Esophagus squamous epithelium (tissue), 5 donors: ENCODE results near the gene UPK2. TPM values are rescaled to one million over a fixed set of nuclear protein-coding genes. Genes with fewer than 3 reads are reported as not detected.
"Not testable (repeated sequence)": the region's sequence is repeated elsewhere in the genome, so short reads cannot be mapped to it uniquely, and the experiment has no call there.

Experiments
- DNase-seq: peaks from one replicate; lab custom pipeline; 2025; lab: John Stamatoyannopoulos, UW
- H3K27ac ChIP-seq, 4 donors: fragments of 200-600 bp; sonication (generic); one replicate each; pipeline ENCODE4 v1.5.1; 2016 to 2019; ENCODE audit warnings: mild to moderate bottlenecking in 1 of 4
- H3K27me3 ChIP-seq, 4 donors: fragments of 200-600 bp; sonication (generic); 1 replicate in 3 of 4; 2 replicates in 1 of 4; pipeline versions ENCODE4 v1.5.1 to v1.6.0; 2017 to 2021; ENCODE audit warnings: antibody characterized with exemption in 1 of 4
- H3K36me3 ChIP-seq, 3 donors: fragments of 200-600 bp; sonication (generic); one replicate each; pipeline ENCODE4 v1.5.1; 2016 to 2019
- H3K4me1 ChIP-seq, 3 donors: fragments of 200-600 bp; sonication (generic); one replicate each; pipeline ENCODE4 v1.5.1; 2017 to 2019
- H3K4me3 ChIP-seq, 4 donors: fragments of 200-600 bp; sonication (generic); 1 replicate in 3 of 4; 2 replicates in 1 of 4; pipeline ENCODE4 v1.5.1; 2016 to 2019; ENCODE audit warnings: mild to moderate bottlenecking in 2 of 4, moderate library complexity in 1 of 4
- H3K9me3 ChIP-seq, 3 donors: fragments of 200-600 bp; sonication (generic); one replicate each; pipeline ENCODE4 v1.5.1; 2016 to 2019
- POLR2A ChIP-seq, 4 donors: fragments of 450-650 bp; IDR thresholded peaks; one replicate each; pipeline ENCODE4 v1.6.1; 2017; ENCODE audit warnings: antibody characterized with exemption in 4 of 4, mild to moderate bottlenecking in 4 of 4, moderate library complexity in 3 of 4
- WGBS, 2 donors: methylation state at CpG; one replicate each; pipeline ENCODE4 v1.1.5; 2018; 5-methylcytosine and 5-hydroxymethylcytosine counted together
- intact Hi-C: fragments of 100-400 bp; cut with DNase I; formaldehyde crosslinking; loops from one replicate; pipeline ENCODE4 v1.15.0; 2022
- total RNA-seq, 4 donors: library from RNA; depleted of rRNA; stranded (reverse); fragments of >200 nt; gene quantifications; one replicate each; pipeline ENCODE4 v1.1.0, GENCODE V29; 2016
- TF ChIP-seq, protein P1 (sequence below), 6 experiments: fragments of 450-650 bp in 4 of 6; fragments of 200-600 bp in 2 of 6; sonication (generic) in 2 of 6; IDR thresholded peaks; one replicate each; pipeline ENCODE4 v1.5.1; 2016 to 2019; ENCODE audit warnings: antibody characterized with exemption in 6 of 6, mild to moderate bottlenecking in 4 of 6, moderate library complexity in 4 of 6
- donor health status: DM: yes; HTN: yes; CAD: no.

Gene UPK2
- total RNA-seq, 4 donors from 2014 or later, result 0.57 TPM; not detected in 3

DNA sequence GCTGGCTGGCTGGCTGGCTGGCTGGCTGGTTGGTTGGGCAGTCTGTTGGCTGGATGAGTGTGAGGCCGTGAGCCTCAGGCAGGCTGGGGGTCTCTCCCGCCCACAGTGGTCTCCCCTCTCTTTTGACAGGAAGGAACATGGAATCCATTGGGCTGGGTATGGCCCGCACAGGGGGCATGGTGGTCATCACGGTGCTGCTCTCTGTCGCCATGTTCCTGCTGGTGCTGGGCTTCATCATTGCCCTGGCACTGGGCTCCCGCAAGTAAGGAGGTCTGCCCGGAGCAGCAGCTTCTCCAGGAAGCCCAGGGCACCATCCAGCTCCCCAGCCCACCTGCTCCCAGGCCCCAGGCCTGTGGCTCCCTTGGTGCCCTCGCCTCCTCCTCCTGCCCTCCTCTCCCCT is 1.9 kb downstream of the UPK2 start:
- intact Hi-C loops, result loop anchor here (5.0 to 10.0 kb wide), 2 partner anchors 53 to 266 kb away; no protein-coding TSS in a partner anchor

DNA sequence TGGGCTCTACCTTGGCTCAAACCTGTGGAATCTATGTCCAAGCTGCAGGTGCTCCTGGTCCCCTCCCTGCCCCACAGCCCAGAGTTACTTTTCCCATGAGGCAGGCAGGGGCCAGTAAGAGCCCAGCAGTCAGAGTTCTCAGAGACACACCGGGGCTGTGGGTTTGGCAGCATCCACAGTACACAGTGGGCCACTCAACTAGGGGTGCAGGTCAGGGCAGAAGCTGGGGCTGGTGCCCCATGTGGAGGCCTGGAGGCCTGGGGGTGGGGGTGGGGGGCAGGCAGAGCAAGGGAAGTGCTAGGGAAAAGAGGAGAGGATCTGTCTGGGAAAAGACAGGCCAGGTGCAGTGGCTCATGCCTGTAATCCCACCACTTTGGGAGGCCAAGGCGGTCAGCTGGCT is 2.5 kb downstream of the UPK2 start:
- Histone ChIP-seq H3K27ac (no peak overlapping the region), H3K27me3 (peaks cover 0 to 12% (median 0%) of the 10 kb centered on the region in 4 donors), H3K36me3 (no peaks in the 10 kb centered on the region), H3K4me3 (no peak overlapping the region), H3K4me1 (peaks cover 0 to 18% (median 0%) of the 10 kb centered on the region in 3 donors), H3K9me3 (no peaks in the 10 kb centered on the region)
- 70 to 82% methylated on average over 1 to 2 of the region's 2 CpGs for WGBS, 2 donors
- no peak for TF ChIP-seq POLR2A (IDR thresholded peaks at IDR 0.05)
- TF ChIP-seq, protein P1, sequence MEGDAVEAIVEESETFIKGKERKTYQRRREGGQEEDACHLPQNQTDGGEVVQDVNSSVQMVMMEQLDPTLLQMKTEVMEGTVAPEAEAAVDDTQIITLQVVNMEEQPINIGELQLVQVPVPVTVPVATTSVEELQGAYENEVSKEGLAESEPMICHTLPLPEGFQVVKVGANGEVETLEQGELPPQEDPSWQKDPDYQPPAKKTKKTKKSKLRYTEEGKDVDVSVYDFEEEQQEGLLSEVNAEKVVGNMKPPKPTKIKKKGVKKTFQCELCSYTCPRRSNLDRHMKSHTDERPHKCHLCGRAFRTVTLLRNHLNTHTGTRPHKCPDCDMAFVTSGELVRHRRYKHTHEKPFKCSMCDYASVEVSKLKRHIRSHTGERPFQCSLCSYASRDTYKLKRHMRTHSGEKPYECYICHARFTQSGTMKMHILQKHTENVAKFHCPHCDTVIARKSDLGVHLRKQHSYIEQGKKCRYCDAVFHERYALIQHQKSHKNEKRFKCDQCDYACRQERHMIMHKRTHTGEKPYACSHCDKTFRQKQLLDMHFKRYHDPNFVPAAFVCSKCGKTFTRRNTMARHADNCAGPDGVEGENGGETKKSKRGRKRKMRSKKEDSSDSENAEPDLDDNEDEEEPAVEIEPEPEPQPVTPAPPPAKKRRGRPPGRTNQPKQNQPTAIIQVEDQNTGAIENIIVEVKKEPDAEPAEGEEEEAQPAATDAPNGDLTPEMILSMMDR (IDR thresholded peaks at IDR 0.05), result no peak
- no peak for DNase-seq
- intact Hi-C loops, result loop anchor here (5.0 to 10.0 kb wide), 2 partner anchors 54 to 266 kb away; no protein-coding TSS in a partner anchor

More for the DNA sequence above, 1.9 kb downstream of the UPK2 start:
- Histone ChIP-seq H3K9me3 (no peaks in the 10 kb centered on the region), H3K27ac (no peak overlapping the region), H3K4me1 (peaks cover 0 to 18% (median 0%) of the 10 kb centered on the region in 3 donors), H3K27me3 (peaks cover 0 to 18% (median 0%) of the 10 kb centered on the region in 4 donors), H3K4me3 (no peak overlapping the region), H3K36me3 (no peaks in the 10 kb centered on the region)
- DNase-seq, result no peak
- 82 to 91% methylated on average over 1 to 8 of the region's 8 CpGs for WGBS, 2 donors
- TF ChIP-seq POLR2A (IDR thresholded peaks at IDR 0.05), result no peak
- TF ChIP-seq, protein P1 (IDR thresholded peaks at IDR 0.05), result no peak

DNA sequence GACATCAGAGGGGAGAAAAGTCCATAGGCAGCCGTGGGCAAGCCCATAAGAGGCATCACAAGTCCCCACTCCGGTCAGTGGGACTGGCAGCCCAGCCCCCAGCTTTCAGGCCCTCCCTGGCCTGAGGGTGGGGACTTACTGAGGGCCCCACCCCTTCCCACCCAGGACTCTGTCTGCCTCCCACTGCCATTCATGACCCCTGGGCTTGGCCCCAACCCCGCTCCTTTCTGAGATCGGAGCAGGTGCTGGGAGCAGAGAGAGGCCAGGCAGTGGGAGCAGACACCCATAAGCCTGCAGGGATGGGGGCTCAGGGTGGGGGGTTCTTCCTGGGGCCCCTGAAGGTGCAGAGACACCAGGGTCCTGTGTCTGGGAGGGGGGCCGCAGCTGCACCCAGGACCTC is 5.1 kb downstream of the UPK2 start:
- H3K36me3 ChIP-seq, result no peaks in the 10 kb centered on the region
- peaks cover 0 to 3% (median 0%) of the 10 kb centered on the region in 4 donors for H3K27me3 ChIP-seq
- H3K9me3 ChIP-seq, result no peaks in the 10 kb centered on the region
- no peak overlapping the region for H3K27ac ChIP-seq
- no peak overlapping the region for H3K4me3 ChIP-seq
- TF ChIP-seq, protein P1 (IDR thresholded peaks at IDR 0.05), result no peak
- TF ChIP-seq POLR2A (IDR thresholded peaks at IDR 0.05), result no peak
- 93 to 94% methylated on average over 2 to 3 of the region's 5 CpGs for WGBS, 2 donors
- peaks cover 0 to 13% (median 0%) of the 10 kb centered on the region in 3 donors for H3K4me1 ChIP-seq
- intact Hi-C loops, result no loop called here
- DNase-seq, result no peak

DNA sequence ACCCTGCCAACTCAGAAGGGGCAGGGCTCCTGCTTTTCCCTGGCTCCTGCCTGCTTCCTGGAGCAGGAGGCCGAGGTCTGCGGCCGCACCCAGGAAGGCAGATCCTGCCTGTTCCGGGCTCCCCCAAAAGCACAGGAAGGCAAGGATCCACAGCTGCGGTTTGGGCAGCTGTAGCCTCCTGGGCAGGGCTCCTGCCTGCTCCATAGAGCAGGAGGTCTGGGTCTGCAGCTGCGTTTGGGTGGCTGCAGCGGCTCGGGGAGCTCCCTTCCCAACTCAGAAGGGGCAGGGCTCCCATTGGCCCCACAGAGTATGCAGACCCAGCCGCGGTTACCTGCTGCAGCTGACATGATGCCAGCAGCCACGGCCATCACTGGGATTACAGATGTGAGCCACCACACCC is 5.5 kb downstream of the UPK2 start:
- DNase-seq, result no peak
- Histone ChIP-seq H3K27me3 (no peaks in the 10 kb centered on the region), H3K36me3 (no peaks in the 10 kb centered on the region), H3K9me3 (no peaks in the 10 kb centered on the region), H3K4me1 (peaks cover 0 to 9% (median 0%) of the 10 kb centered on the region in 3 donors), H3K4me3 (no peak overlapping the region), H3K27ac (no peak overlapping the region)
- intact Hi-C loops, result no loop called here
- TF ChIP-seq, protein P1 (IDR thresholded peaks at IDR 0.05), result no peak
- no peak for TF ChIP-seq POLR2A (IDR thresholded peaks at IDR 0.05)
- WGBS, 2 donors, result 6 to 47% methylated on average over 3 of the region's 11 CpGs

DNA sequence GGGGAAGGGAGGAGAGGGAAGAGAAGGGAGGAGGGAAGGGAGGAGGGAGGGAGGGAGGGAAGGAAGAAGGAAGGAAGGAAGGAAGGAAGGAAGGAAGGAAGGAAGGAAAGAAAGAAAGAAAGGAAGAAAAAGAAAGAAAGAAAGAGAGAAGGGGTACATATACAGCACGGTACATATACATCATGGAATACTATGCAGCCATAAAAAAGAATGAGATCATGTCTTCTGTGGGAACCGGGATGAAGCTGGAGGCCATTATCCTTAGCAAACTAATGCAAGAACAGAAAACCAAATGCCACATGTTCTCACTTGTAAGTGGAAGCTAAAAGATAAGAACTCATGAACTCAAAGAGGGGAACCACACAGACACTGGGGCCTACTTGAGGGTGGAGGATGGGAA is 13.4 kb downstream of the UPK2 start:
- WGBS, 2 donors, result 91 to 94% methylated on average over 2 of the region's 2 CpGs
- H3K4me1 ChIP-seq, H3K27ac ChIP-seq, intact Hi-C loops, H3K9me3 ChIP-seq, DNase-seq, H3K4me3 ChIP-seq, H3K36me3 ChIP-seq: not testable (repeated sequence)
- H3K27me3 ChIP-seq, result peaks cover 0 to 15% (median 0%) of the 10 kb centered on the region in 4 donors
